ENCODE results near the gene NTMT1. TPM values are rescaled to one million over a fixed set of nuclear protein-coding genes. Genes with fewer than 3 reads are reported as not detected.

NTMT1 gene
- total and polyA plus RNA-seq, 10 of the 15 experiments (the other 5 are each of a cell fraction or from before 2014, with no cell fraction given): 12.8 to 85.4 (median 39.3) TPM

GRCh38 chr9:129617167-129617566 lies 8.8 kb upstream of the NTMT1 start (continued):
- TF ChIP-seq PRDM15 (CRISPR knock-in tag; IDR thresholded peaks at IDR 0.05) (no peak), TARDBP (IDR thresholded peaks at IDR 0.05; ENCODE audit: borderline replicate concordance) (no peak), CTCF (IDR thresholded peaks at IDR 0.05 in 2 of 3, conservative IDR thresholded peaks at IDR 0.05 in 1 of 3; ENCODE audit: control insufficient read depth in 2 of 3, extremely low read depth in 1 of 3, insufficient read depth in 1 of 3, low read depth in 3 of 3, low read length in 3 of 3) (peak; percentile 44 to 55 (median 52)), PAX5 (IDR thresholded peaks at IDR 0.05; ENCODE audit: borderline replicate concordance, low read depth, low read length) (no peak), EZH2 (IDR thresholded peaks at IDR 0.05; ENCODE audit: borderline replicate concordance, control insufficient read depth, low read depth, low read length) (no peak), FOXK2 (IDR thresholded peaks at IDR 0.05) (no peak), MEF2B (IDR thresholded peaks at IDR 0.05; ENCODE audit: partially characterized antibody, poor library complexity, severe bottlenecking) (no peak), HCFC1 (IDR thresholded peaks at IDR 0.05; ENCODE audit: low read length) (no peak)

All from GM12878 (cell line).